Measurements from ENCODE around the gene PCDHGA7. TPM values are rescaled to one million over a fixed set of nuclear protein-coding genes. Genes with fewer than 3 reads are reported as not detected.

PCDHGA7 gene
- total RNA-seq, 2 experiments from 2014 or later, result not detected

DNA sequence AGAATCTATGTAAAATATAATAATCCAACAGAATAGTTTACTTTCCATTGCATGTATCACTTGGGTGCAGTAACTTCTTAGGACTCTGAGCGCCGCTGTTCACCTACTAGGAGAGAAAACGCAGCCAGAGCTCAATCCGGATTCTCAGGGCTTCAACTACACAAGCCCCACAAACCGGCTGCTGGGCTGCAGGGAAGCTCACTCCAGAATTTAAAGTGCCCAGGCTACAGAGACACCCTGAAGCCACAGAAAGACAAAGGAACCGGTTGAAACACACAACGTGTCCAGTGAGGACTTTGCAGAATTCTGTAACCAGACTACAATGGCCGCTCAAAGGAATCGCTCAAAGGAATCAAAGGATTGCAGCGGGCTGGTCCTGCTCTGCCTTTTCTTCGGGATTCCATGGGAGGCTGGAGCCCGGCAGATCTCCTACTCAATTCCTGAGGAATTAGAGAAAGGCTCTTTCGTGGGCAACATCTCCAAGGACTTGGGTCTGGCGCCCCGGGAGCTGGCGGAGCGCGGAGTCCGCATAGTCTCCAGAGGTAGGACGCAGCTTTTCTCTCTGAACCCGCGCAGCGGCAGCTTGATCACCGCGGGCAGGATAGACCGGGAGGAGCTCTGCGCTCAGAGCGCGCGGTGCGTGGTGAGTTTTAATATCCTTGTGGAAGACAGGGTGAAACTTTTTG is 30.5 kb downstream of the PCDHGA7 start, which contains the start of gene PCDHGA10:
PCDHGA10 (plus strand) TSS at position 134 of the 686 bp plus-strand sequence; CDS start at position 323, 189 bp downstream.

DNA sequence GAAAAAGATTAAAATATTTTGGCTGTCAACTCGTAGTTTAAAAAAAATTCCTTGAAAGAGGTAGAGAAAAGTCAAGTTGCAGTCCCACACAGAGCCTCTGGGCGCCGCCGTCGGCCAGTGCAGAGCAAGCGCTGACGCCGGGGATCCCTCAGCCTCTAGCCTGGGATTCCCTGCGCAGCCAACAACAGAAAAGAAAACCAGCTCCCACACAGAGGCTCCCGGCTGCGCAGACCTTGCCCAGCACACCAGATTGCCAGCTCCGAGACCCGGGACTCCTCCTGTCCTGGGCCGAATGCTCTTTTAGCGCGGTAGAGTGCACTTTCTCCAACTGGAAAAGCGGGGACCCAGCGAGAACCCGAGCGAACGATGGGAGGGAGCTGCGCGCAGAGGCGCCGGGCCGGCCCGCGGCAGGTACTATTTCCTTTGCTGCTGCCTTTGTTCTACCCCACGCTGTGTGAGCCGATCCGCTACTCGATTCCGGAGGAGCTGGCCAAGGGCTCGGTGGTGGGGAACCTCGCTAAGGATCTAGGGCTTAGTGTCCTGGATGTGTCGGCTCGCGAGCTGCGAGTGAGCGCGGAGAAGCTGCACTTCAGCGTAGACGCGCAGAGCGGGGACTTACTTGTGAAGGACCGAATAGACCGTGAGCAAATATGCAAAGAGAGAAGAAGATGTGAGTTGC is 35.1 kb downstream of the PCDHGA7 start, which contains the start of gene PCDHGB7:
PCDHGB7 (plus strand) TSS at position 184 of the 679 bp plus-strand sequence; CDS start at position 367, 183 bp downstream.

DNA sequence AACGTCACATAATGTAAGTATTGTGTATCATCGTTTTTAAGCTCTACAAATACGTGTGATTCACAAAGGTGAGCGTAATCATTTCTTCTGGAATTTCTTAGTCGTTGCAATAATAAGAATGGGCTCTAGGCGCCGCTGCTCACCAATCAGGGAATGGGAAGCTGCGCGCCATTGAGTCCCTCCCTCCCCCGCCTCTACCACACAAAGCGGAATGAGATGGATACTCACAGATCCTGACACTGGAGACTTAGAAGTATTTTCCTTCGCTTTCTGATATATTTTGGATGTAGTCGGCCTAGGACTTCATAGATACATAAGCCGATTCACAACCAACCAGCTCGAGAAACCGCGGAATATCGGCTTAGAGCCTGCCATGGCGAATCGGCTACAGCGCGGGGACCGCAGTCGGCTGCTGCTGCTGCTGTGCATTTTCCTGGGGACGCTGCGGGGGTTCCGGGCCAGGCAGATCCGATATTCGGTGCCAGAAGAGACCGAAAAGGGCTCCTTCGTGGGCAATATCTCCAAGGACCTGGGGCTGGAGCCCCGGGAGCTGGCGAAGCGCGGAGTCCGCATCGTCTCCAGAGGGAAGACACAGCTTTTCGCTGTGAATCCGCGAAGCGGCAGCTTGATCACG is 38.4 kb downstream of the PCDHGA7 start, which contains the start of gene PCDHGA11:
PCDHGA11 (plus strand) TSS at position 197 of the 634 bp plus-strand sequence; CDS start at position 374, 177 bp downstream.

DNA sequence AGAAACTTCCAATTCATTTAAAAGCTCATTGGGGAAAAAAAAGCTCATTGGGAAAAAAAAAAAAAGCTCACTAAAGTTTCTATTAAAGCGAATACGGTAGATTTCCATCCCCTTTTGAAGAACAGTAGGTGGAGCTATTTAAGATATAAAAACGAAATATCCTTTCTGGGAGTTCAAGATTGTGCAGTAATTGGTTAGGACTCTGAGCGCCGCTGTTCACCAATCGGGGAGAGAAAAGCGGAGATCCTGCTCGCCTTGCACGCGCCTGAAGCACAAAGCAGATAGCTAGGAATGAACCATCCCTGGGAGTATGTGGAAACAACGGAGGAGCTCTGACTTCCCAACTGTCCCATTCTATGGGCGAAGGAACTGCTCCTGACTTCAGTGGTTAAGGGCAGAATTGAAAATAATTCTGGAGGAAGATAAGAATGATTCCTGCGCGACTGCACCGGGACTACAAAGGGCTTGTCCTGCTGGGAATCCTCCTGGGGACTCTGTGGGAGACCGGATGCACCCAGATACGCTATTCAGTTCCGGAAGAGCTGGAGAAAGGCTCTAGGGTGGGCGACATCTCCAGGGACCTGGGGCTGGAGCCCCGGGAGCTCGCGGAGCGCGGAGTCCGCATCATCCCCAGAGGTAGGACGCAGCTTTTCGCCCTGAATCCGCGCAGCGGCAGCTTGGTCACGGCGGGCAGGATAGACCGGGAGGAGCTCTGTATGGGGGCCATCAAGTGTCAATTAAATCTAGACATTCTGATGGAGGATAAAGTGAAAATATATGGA is 48.0 kb downstream of the PCDHGA7 start, which contains the start of gene PCDHGA12:
PCDHGA12 (plus strand) TSS at position 176 of the 782 bp plus-strand sequence; CDS start at position 429, 253 bp downstream.

Other genes with a start within 250 kb of the PCDHGA7 start
- not detected for gene PCDHB5, start 247.5 kb upstream of the PCDHGA7 start, total RNA-seq
- gene PCDHB6, start 232.7 kb upstream of the PCDHGA7 start, total RNA-seq, result not detected
- not detected for gene PCDHB7, start 210.1 kb upstream of the PCDHGA7 start, total RNA-seq
- gene PCDHB8, start 205.0 kb upstream of the PCDHGA7 start, total RNA-seq, result not detected
- gene PCDHB16, start 200.4 kb upstream of the PCDHGA7 start, total RNA-seq, result not detected
- gene PCDHB9, start 195.6 kb upstream of the PCDHGA7 start, total RNA-seq, result not detected
- gene PCDHB10, start 190.4 kb upstream of the PCDHGA7 start, total RNA-seq, result not detected
- not detected for gene PCDHB11, start 183.1 kb upstream of the PCDHGA7 start, total RNA-seq
- gene PCDHB12, start 174.0 kb upstream of the PCDHGA7 start, total RNA-seq, result not detected
- gene PCDHB13, start 168.8 kb upstream of the PCDHGA7 start, total RNA-seq, result not detected
- not detected for gene PCDHB14, start 159.4 kb upstream of the PCDHGA7 start, total RNA-seq
- gene PCDHB15, start 137.3 kb upstream of the PCDHGA7 start, total RNA-seq, result not detected
- gene SLC25A2, start 78.7 kb upstream of the PCDHGA7 start, total RNA-seq, result 1 to 10 TPM in 1 of 2 experiments, under 1 TPM in 1; 0.45 to 1.1 TPM
- 10 to 100 TPM; 73.2 to 73.7 TPM for gene TAF7, start 62.0 kb upstream of the PCDHGA7 start, total RNA-seq
- gene PCDHGA1, start 52.2 kb upstream of the PCDHGA7 start, total RNA-seq, result not detected
- gene PCDHGA2, start 44.0 kb upstream of the PCDHGA7 start, total RNA-seq, result not detected
- gene PCDHGA3, start 38.9 kb upstream of the PCDHGA7 start, total RNA-seq, result not detected
- not detected for gene PCDHGB1, start 32.6 kb upstream of the PCDHGA7 start, total RNA-seq
- gene PCDHGA4, start 27.7 kb upstream of the PCDHGA7 start, total RNA-seq, result under 1 TPM; 0.10 to 0.14 TPM
- under 1 TPM in 1 of 2 experiments, not detected in 1; 0.12 TPM for gene PCDHGB2, start 22.7 kb upstream of the PCDHGA7 start, total RNA-seq
- not detected for gene PCDHGA5, start 18.6 kb upstream of the PCDHGA7 start, total RNA-seq
- under 1 TPM; 0.10 to 0.14 TPM for gene PCDHGB3, start 12.5 kb upstream of the PCDHGA7 start, total RNA-seq
- under 1 TPM; 0.10 to 0.12 TPM for gene PCDHGA6, start 8.9 kb upstream of the PCDHGA7 start, total RNA-seq
- gene PCDHGB4, start 5.0 kb downstream of the PCDHGA7 start, total RNA-seq, result not detected
- gene PCDHGA8, start 9.9 kb downstream of the PCDHGA7 start, total RNA-seq, result under 1 TPM in 1 of 2 experiments, not detected in 1; 0.05 TPM
- gene PCDHGB5, start 15.2 kb downstream of the PCDHGA7 start, total RNA-seq, result under 1 TPM in 1 of 2 experiments, not detected in 1; 0.08 TPM
- under 1 TPM in 1 of 2 experiments, not detected in 1; 0.08 TPM for gene PCDHGA9, start 20.0 kb downstream of the PCDHGA7 start, total RNA-seq
- gene PCDHGB6, start 25.3 kb downstream of the PCDHGA7 start, total RNA-seq, result under 1 TPM in 1 of 2 experiments, not detected in 1; 0.05 TPM
- under 1 TPM; 0.05 TPM for gene PCDHGA10, start 30.2 kb downstream of the PCDHGA7 start, total RNA-seq
- under 1 TPM in 1 of 2 experiments, not detected in 1; 0.08 TPM for gene PCDHGB7, start 34.9 kb downstream of the PCDHGA7 start, total RNA-seq
- under 1 TPM in 1 of 2 experiments, not detected in 1; 0.05 TPM for gene PCDHGA11, start 38.3 kb downstream of the PCDHGA7 start, total RNA-seq
- not detected for gene PCDHGA12, start 47.8 kb downstream of the PCDHGA7 start, total RNA-seq
- not detected for gene PCDHGC3, start 93.2 kb downstream of the PCDHGA7 start, total RNA-seq
- gene PCDHGC4, start 102.3 kb downstream of the PCDHGA7 start, total RNA-seq, result not detected
- gene PCDHGC5, start 106.3 kb downstream of the PCDHGA7 start, total RNA-seq, result not detected
- gene DIAPH1, start 236.3 kb downstream of the PCDHGA7 start, total RNA-seq, result 100 to 1,000 TPM; 245 to 254 TPM